AG10803 (cell line): ENCODE results near the gene COL18A1.

Source experiments
- DNase-seq: peaks from one replicate; pipeline ENCODE4 v3.0.0; 2010; ENCODE audit warnings: low read depth
- H3K4me3 ChIP-seq: 2 replicates; pipeline ENCODE4 v1.5.1; 2011; ENCODE audit warnings: mild to moderate bottlenecking, low read length, control low read depth
- CTCF ChIP-seq: conservative IDR thresholded peaks from 2 replicates; pipeline ENCODE4 v1.5.1; 2011; ENCODE audit warnings: mild to moderate bottlenecking, low read length, control low read depth, inconsistent platforms

COL18A1 gene

GRCh38 chr21:45412909-45413611 is 8.1 kb downstream of the COL18A1 start:
- DNase-seq, result no peak
- no peak overlapping the region for H3K4me3 ChIP-seq
- no peak for TF ChIP-seq CTCF

GRCh38 chr21:45413922-45414321 is 9.0 kb downstream of the COL18A1 start:
- TF ChIP-seq CTCF, result no peak
- no peak for DNase-seq
- H3K4me3 ChIP-seq, result no peak overlapping the region

- H3K4me3 ChIP-seq, result no peak overlapping the region
- no peak for DNase-seq
- no peak for TF ChIP-seq CTCF
Observed at GRCh38 chr21:45414396-45415187, 9.6 kb downstream of the COL18A1 start.

GRCh38 chr21:45415188-45415942 is 10.4 kb downstream of the COL18A1 start:
- DNase-seq, result no peak
- no peak overlapping the region for H3K4me3 ChIP-seq
- no peak for TF ChIP-seq CTCF

GRCh38 chr21:45415943-45416611 is 11.1 kb downstream of the COL18A1 start:
- no peak for TF ChIP-seq CTCF
- no peak for DNase-seq
- no peak overlapping the region for H3K4me3 ChIP-seq

- H3K4me3 ChIP-seq, result no peak overlapping the region
- no peak for DNase-seq
Observed at GRCh38 chr21:45416620-45417019, 11.7 kb downstream of the COL18A1 start.

More at GRCh38 chr21:45416620-45417019, 11.7 kb downstream of the COL18A1 start:
- TF ChIP-seq CTCF, result no peak
